Sigmoid colon (tissue), 3 donors: ENCODE data around the gene DLX1.

ENCODE experiments used
- POLR2A ChIP-seq, 2 donors: fragments of 450-650 bp; IDR thresholded peaks; one replicate each; pipeline ENCODE4 v1.6.1; 2016; ENCODE audit warnings: antibody characterized with exemption in 2 of 2, mild to moderate bottlenecking in 2 of 2, moderate library complexity in 2 of 2
- TF ChIP-seq, protein P1 (sequence below), 4 experiments: fragments of 450-650 bp in 3 of 4; fragments of 200-600 bp in 1 of 4; IDR thresholded peaks; one replicate each; pipeline ENCODE4 v1.5.1; 2016 to 2019; ENCODE audit warnings: antibody characterized with exemption in 4 of 4, mild to moderate bottlenecking in 3 of 4, moderate library complexity in 2 of 4

- TF ChIP-seq, protein P1, sequence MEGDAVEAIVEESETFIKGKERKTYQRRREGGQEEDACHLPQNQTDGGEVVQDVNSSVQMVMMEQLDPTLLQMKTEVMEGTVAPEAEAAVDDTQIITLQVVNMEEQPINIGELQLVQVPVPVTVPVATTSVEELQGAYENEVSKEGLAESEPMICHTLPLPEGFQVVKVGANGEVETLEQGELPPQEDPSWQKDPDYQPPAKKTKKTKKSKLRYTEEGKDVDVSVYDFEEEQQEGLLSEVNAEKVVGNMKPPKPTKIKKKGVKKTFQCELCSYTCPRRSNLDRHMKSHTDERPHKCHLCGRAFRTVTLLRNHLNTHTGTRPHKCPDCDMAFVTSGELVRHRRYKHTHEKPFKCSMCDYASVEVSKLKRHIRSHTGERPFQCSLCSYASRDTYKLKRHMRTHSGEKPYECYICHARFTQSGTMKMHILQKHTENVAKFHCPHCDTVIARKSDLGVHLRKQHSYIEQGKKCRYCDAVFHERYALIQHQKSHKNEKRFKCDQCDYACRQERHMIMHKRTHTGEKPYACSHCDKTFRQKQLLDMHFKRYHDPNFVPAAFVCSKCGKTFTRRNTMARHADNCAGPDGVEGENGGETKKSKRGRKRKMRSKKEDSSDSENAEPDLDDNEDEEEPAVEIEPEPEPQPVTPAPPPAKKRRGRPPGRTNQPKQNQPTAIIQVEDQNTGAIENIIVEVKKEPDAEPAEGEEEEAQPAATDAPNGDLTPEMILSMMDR (IDR thresholded peaks at IDR 0.05), result no peak
- TF ChIP-seq POLR2A (IDR thresholded peaks at IDR 0.05), result no peak
Observed at GRCh38 chr2:172128484-172128883, 43.2 kb downstream of the DLX1 start.
